OCI-LY1 (cell line): ENCODE measurements around the gene LRRN4.

Source experiments
- H2AFZ ChIP-seq: fragments of 200-600 bp; sonication (generic), shearing (Covaris generic); 2 replicates; pipeline ENCODE4 v1.6.0; 2014; ENCODE audit warnings: antibody characterized with exemption, mild to moderate bottlenecking, low read length
- H3F3A ChIP-seq: fragments of 200-600 bp; sonication (generic), shearing (Covaris generic); 2 replicates; pipeline ENCODE4 v1.6.0; 2014; ENCODE audit warnings: mild to moderate bottlenecking, antibody characterized with exemption, low read length, moderate library complexity; ENCODE audit not compliant: insufficient read depth
- H3K27ac ChIP-seq: fragments of 200-600 bp; sonication (generic); 2 replicates; pipeline ENCODE4 v1.5.1; 2014; ENCODE audit warnings: low read length, mixed run types, mild to moderate bottlenecking, low read depth; ENCODE audit not compliant: poor library complexity, severe bottlenecking
- H3K27me3 ChIP-seq: fragments of 200-600 bp; sonication (generic); 2 replicates; pipeline ENCODE4 v1.6.0; 2014; ENCODE audit warnings: antibody characterized with exemption, mild to moderate bottlenecking, low read length, moderate library complexity; ENCODE audit not compliant: insufficient read depth
- H3K36me3 ChIP-seq: fragments of 200-600 bp; sonication (generic); 2 replicates; pipeline ENCODE4 v1.6.1; 2014; ENCODE audit warnings: mild to moderate bottlenecking, antibody characterized with exemption, low read length, moderate library complexity, mixed read lengths; ENCODE audit not compliant: insufficient read depth
- H3K4me1 ChIP-seq: fragments of 200-600 bp; sonication (generic); 2 replicates; pipeline ENCODE4 v1.5.1; 2014; ENCODE audit warnings: mild to moderate bottlenecking, low read length, moderate library complexity; ENCODE audit not compliant: insufficient read depth, severe bottlenecking
- H3K4me2 ChIP-seq: fragments of 200-600 bp; sonication (generic), shearing (Covaris generic); 2 replicates; pipeline ENCODE4 v1.6.1; 2014; ENCODE audit warnings: low read length
- H3K4me3 ChIP-seq: fragments of 200-600 bp; sonication (generic); 2 replicates; pipeline ENCODE4 v1.5.1; 2014; ENCODE audit warnings: low read length, low read depth, mild to moderate bottlenecking, mixed read lengths; ENCODE audit not compliant: poor library complexity, severe bottlenecking
- H3K79me2 ChIP-seq: fragments of 200-600 bp; shearing (Covaris generic); 2 replicates; pipeline ENCODE4 v1.6.1; 2016; ENCODE audit warnings: mixed run types, low read length, mixed read lengths; ENCODE audit not compliant: insufficient read depth
- H3K9ac ChIP-seq: fragments of 200-600 bp; sonication (generic), shearing (Covaris generic); 2 replicates; pipeline ENCODE4 v1.6.1; 2014; ENCODE audit warnings: mild to moderate bottlenecking, low read length, mixed read lengths
- H3K9me2 ChIP-seq: fragments of 200-600 bp; sonication (generic), shearing (Covaris generic); 2 replicates; pipeline ENCODE4 v1.6.1; 2014; ENCODE audit warnings: low read depth, mild to moderate bottlenecking, low read length, mixed read lengths
- H3K9me3 ChIP-seq: fragments of 200-600 bp; shearing (Covaris generic); 2 replicates; pipeline ENCODE4 v1.6.1; 2014; ENCODE audit warnings: low read length, mixed read lengths
- H4K20me1 ChIP-seq: fragments of 200-600 bp; sonication (generic), shearing (Covaris generic); 2 replicates; pipeline ENCODE4 v1.6.0; 2016; ENCODE audit warnings: mild to moderate bottlenecking, low read length; ENCODE audit not compliant: insufficient read depth
- EZH2 ChIP-seq: fragments of 200-600 bp; sonication (generic), shearing (Covaris generic); IDR thresholded peaks from 2 replicates; pipeline ENCODE4 v1.8.0; 2017; ENCODE audit warnings: borderline replicate concordance, mixed run types, mild to moderate bottlenecking, antibody characterized with exemption, low read length, moderate library complexity, mixed read lengths
- TF ChIP-seq, protein P1 (sequence below): fragments of 200-600 bp; sonication (generic), shearing (Covaris generic); IDR thresholded peaks from 2 replicates; pipeline ENCODE4 v1.5.1; 2017; ENCODE audit warnings: mild to moderate bottlenecking, antibody characterized with exemption, low read length, moderate library complexity, mixed read lengths

LRRN4 gene

DNA sequence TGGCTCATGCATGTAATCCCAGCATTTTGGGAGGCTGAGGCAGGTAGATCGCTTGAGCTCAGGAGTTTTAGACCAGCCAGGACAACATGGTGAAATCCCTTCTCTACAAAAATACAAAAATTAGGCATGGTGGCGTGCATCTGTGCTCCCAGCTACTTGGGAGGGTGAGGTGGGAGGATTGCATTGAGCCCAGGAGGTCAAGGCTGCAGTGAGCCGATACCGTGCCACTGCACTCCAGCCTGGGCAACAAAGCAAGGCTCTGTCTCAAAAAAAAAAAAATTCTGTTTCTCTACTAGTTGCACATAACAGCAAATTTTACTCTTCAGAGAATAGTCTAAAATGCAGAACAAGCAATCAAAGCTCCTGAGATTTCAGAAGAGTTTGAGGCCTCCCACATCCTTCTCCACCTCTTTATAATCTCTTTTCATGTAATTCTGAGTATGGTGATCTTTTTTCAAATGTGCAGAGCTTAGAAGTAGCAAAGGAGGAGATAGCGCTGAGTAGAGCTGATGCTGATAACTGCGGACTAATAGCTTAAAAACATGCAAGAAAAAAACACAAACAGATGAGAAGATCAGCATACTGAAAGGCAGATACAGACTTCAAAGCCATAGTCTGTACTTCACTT, 23.3 kb downstream of the LRRN4 start:
- Histone ChIP-seq H3K9ac (no peak overlapping the region), H3K9me2 (no peaks in the 10 kb centered on the region), H3K4me1 (no peaks in the 10 kb centered on the region), H3K4me3 (no peak overlapping the region), H3K27ac (no peak overlapping the region), H3K79me2 (no peaks in the 10 kb centered on the region), H3K36me3 (peaks cover 47% of the 10 kb centered on the region), H2AFZ (no peak overlapping the region), H3F3A (no peaks in the 10 kb centered on the region), H3K9me3 (no peaks in the 10 kb centered on the region), H3K27me3 (no peaks in the 10 kb centered on the region), H4K20me1 (no peaks in the 10 kb centered on the region), H3K4me2 (no peak overlapping the region)
- TF ChIP-seq EZH2: no peak
- TF ChIP-seq, protein P1, sequence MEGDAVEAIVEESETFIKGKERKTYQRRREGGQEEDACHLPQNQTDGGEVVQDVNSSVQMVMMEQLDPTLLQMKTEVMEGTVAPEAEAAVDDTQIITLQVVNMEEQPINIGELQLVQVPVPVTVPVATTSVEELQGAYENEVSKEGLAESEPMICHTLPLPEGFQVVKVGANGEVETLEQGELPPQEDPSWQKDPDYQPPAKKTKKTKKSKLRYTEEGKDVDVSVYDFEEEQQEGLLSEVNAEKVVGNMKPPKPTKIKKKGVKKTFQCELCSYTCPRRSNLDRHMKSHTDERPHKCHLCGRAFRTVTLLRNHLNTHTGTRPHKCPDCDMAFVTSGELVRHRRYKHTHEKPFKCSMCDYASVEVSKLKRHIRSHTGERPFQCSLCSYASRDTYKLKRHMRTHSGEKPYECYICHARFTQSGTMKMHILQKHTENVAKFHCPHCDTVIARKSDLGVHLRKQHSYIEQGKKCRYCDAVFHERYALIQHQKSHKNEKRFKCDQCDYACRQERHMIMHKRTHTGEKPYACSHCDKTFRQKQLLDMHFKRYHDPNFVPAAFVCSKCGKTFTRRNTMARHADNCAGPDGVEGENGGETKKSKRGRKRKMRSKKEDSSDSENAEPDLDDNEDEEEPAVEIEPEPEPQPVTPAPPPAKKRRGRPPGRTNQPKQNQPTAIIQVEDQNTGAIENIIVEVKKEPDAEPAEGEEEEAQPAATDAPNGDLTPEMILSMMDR: no peak

DNA sequence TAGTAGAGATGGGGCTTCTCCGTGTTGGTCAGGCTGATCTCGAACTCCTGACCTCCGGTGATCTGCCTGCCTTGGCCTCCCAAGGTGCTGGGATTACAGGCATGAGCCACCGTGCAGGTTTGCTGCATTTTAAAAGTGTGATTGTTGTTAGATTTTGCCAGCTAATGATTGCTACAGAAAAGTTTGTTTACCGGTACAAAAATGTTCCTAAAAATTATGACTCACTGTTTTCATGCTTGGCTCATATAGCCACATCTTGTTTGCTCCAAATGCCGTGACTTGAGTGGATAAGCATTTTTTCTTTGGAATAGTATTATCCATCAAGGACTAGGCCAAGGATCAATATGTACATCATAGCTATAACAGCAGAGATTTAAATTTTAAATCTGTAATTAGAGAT, 24.3 kb downstream of the LRRN4 start:
- H2AFZ ChIP-seq: no peak overlapping the region
- peaks cover 5% of the 10 kb centered on the region for H3K9me3 ChIP-seq
- H3K4me3 ChIP-seq: no peak overlapping the region
- no peaks in the 10 kb centered on the region for H3K79me2 ChIP-seq
- no peak overlapping the region for H3K4me2 ChIP-seq
- H3K9me2 ChIP-seq: no peaks in the 10 kb centered on the region
- H3K36me3 ChIP-seq: peaks cover 48% of the 10 kb centered on the region
- TF ChIP-seq EZH2: no peak
- TF ChIP-seq, protein P1: no peak
- H3K4me1 ChIP-seq: no peaks in the 10 kb centered on the region
- H3K27me3 ChIP-seq: no peaks in the 10 kb centered on the region
- H3F3A ChIP-seq: no peaks in the 10 kb centered on the region
- no peaks in the 10 kb centered on the region for H4K20me1 ChIP-seq
- H3K27ac ChIP-seq: no peak overlapping the region
- no peak overlapping the region for H3K9ac ChIP-seq

DNA sequence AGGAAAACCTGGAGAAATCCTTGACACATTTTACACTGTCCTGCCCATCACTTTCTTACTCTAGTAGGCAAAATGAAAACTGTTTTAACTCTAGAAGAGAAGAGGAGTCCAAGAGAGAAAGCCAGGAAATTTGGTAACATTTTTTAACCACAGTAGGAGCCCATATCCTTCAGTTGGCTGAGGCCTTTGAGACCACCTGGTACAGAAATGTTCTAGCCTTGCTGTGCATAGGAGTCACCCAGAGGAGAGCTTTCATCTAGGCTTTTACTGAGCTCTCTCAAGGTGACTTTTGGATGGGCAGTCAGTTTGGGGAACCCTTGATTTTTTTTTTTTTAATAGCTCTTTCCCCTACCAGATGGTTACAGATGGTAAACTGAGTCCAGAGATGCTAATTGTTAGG, 25.0 kb downstream of the LRRN4 start:
- H3F3A ChIP-seq: no peaks in the 10 kb centered on the region
- no peaks in the 10 kb centered on the region for H3K27me3 ChIP-seq
- no peak for TF ChIP-seq EZH2
- TF ChIP-seq, protein P1: no peak
- H3K4me3 ChIP-seq: no peak overlapping the region
- no peak overlapping the region for H3K4me2 ChIP-seq
- no peak overlapping the region for H3K9ac ChIP-seq
- H3K36me3 ChIP-seq: peaks cover 48% of the 10 kb centered on the region
- no peaks in the 10 kb centered on the region for H3K79me2 ChIP-seq
- no peaks in the 10 kb centered on the region for H4K20me1 ChIP-seq
- H3K9me2 ChIP-seq: no peaks in the 10 kb centered on the region
- H3K27ac ChIP-seq: no peak overlapping the region
- H3K4me1 ChIP-seq: no peaks in the 10 kb centered on the region
- no peak overlapping the region for H2AFZ ChIP-seq
- H3K9me3 ChIP-seq: peaks cover 6% of the 10 kb centered on the region
